Iris pigment epithelial cell (primary cell): ENCODE results near the gene UNKL.

ENCODE experiments used
- DNase-seq: peaks from one replicate; pipeline ENCODE4 v3.0.0-alpha.2; 2011; ENCODE audit warnings: low read depth

Gene UNKL

GRCh38 chr16:1351582-1352362 is 62.7 kb downstream of the UNKL start, which contains the start of the genes GNPTG and TSR3:
TSS of gene GNPTG (plus strand) at chr16:1351931. CDS start at chr16:1351966, 35 bp downstream.
TSS of gene TSR3 (minus strand) at chr16:1351878. CDS start at chr16:1351804, 74 bp downstream.
- peak; percentile 89 for DNase-seq

GRCh38 chr16:1351215-1351581 is 63.3 kb downstream of the UNKL start:
- no peak for DNase-seq

GRCh38 chr16:1350691-1351090 is 63.8 kb downstream of the UNKL start:
- no peak for DNase-seq

- no peak for DNase-seq
These were observed 64.6 kb downstream of the UNKL start for GRCh38 chr16:1349951-1350350.

- DNase-seq, result no peak
These were observed 65.2 kb downstream of the UNKL start for GRCh38 chr16:1349351-1349750.

- DNase-seq, result no peak
These were observed 65.6 kb downstream of the UNKL start for GRCh38 chr16:1348926-1349325.

GRCh38 chr16:1348441-1348840 is 66.1 kb downstream of the UNKL start:
- no peak for DNase-seq

GRCh38 chr16:1347962-1348361 is 66.5 kb downstream of the UNKL start:
- no peak for DNase-seq

GRCh38 chr16:1347286-1347855 is 67.1 kb downstream of the UNKL start:
- no peak for DNase-seq

GRCh38 chr16:1346422-1347285 is 67.8 kb downstream of the UNKL start:
- DNase-seq, result no peak

- no peak for DNase-seq
These were observed 68.7 kb downstream of the UNKL start for GRCh38 chr16:1345651-1346421.

- no peak for DNase-seq
These were observed 69.4 kb downstream of the UNKL start for GRCh38 chr16:1345087-1345486.

GRCh38 chr16:1344499-1344898 is 70.0 kb downstream of the UNKL start:
- no peak for DNase-seq

- DNase-seq, result no peak
These were observed 70.9 kb downstream of the UNKL start for GRCh38 chr16:1343428-1344242.

GRCh38 chr16:1342526-1343427 is 71.7 kb downstream of the UNKL start:
- DNase-seq, result peak; percentile 94

- no peak for DNase-seq
These were observed 72.7 kb downstream of the UNKL start for GRCh38 chr16:1341495-1342420.

- no peak for DNase-seq
These were observed 73.6 kb downstream of the UNKL start for GRCh38 chr16:1340730-1341494.
